GM18873 (cell line): Measurements from ENCODE around the gene MXD1.
"Not testable (repeated sequence)": the region's sequence is repeated elsewhere in the genome, so short reads cannot be mapped to it uniquely, and the experiment has no call there.

Experiments
- ATAC-seq: cut with Tn5 transposase; IDR thresholded peaks from one replicate; pipeline ENCODE4 v1.9.1; 2021; ENCODE audit warnings: mild to moderate bottlenecking, moderate library complexity, moderate number of reproducible peaks; ENCODE audit not compliant: unreplicated experiment, low FRiP score

MXD1 gene

GRCh38 chr2:69950241-69950640, 35.3 kb downstream of the MXD1 start:
- no peak for ATAC-seq

- not testable (repeated sequence) for ATAC-seq
Observed at GRCh38 chr2:69950671-69951070, 35.8 kb downstream of the MXD1 start.

GRCh38 chr2:69952336-69953115, 37.6 kb downstream of the MXD1 start:
- no peak for ATAC-seq

GRCh38 chr2:69954084-69954483, 39.2 kb downstream of the MXD1 start:
- no peak for ATAC-seq

- no peak for ATAC-seq
Observed at GRCh38 chr2:69955029-69955428, 40.1 kb downstream of the MXD1 start.

GRCh38 chr2:69956475-69956979, 41.6 kb downstream of the MXD1 start:
- no peak for ATAC-seq

- no peak for ATAC-seq
Observed at GRCh38 chr2:69957965-69958364, 43.1 kb downstream of the MXD1 start.

- ATAC-seq = no peak
Observed at GRCh38 chr2:69958480-69958879, 43.6 kb downstream of the MXD1 start.

- no peak for ATAC-seq
Observed at GRCh38 chr2:69959425-69959824, 44.5 kb downstream of the MXD1 start.

GRCh38 chr2:69960821-69961220, 45.9 kb downstream of the MXD1 start:
- ATAC-seq = no peak

GRCh38 chr2:69961496-69961895, 46.6 kb downstream of the MXD1 start, which contains the start of gene ASPRV1:
Gene ASPRV1, minus strand, starts transcription at chr2:69961631. Its CDS starts 195 bp downstream, at chr2:69961436.
- ATAC-seq = no peak

GRCh38 chr2:69962986-69963730, 48.2 kb downstream of the MXD1 start:
- no peak for ATAC-seq

- no peak for ATAC-seq
Observed at GRCh38 chr2:69964353-69964841, 49.5 kb downstream of the MXD1 start.

GRCh38 chr2:69965756-69966445, 51.0 kb downstream of the MXD1 start:
- ATAC-seq = no peak

GRCh38 chr2:69966496-69966895, 51.6 kb downstream of the MXD1 start:
- ATAC-seq = no peak

GRCh38 chr2:69968609-69969008, 53.7 kb downstream of the MXD1 start:
- ATAC-seq = no peak

- ATAC-seq = no peak
Observed at GRCh38 chr2:69969126-69969983, 54.4 kb downstream of the MXD1 start.

- no peak for ATAC-seq
Observed at GRCh38 chr2:69969991-69970390, 55.1 kb downstream of the MXD1 start.

GRCh38 chr2:69972822-69973221, 57.9 kb downstream of the MXD1 start:
- ATAC-seq = no peak

- ATAC-seq = no peak
Observed at GRCh38 chr2:69973335-69973735, 58.4 kb downstream of the MXD1 start.
